ENCODE measurements around the gene RPL36A. TPM values are rescaled to one million over a fixed set of nuclear protein-coding genes. Genes with fewer than 3 reads are reported as not detected.

Gene RPL36A
- total RNA-seq, 2 donors from 2014 or later: 316 to 385 TPM

- Mint-ChIP-seq H3K9me3 (peaks cover 71% of the 10 kb centered on the region), H3K4me3 (no peak overlapping the region), H3K27me3 (ENCODE audit: insufficient read depth) (peaks cover 7% of the 10 kb centered on the region), H3K27ac (no peak overlapping the region), H3K4me1 (peaks cover 17% of the 10 kb centered on the region), H3K36me3 (ENCODE audit: low read depth) (no peaks in the 10 kb centered on the region)
- no peak for TF ChIP-seq CTCF (conservative IDR thresholded peaks at IDR 0.05)
- Histone ChIP-seq H3K27me3 (ENCODE audit: control insufficient read depth, insufficient read depth, low read length, poor library complexity, severe bottlenecking) (peaks cover 6% of the 10 kb centered on the region), H3K9ac (ENCODE audit: extremely low read depth, low read length, poor library complexity, severe bottlenecking) (no peak overlapping the region), H3K4me1 (ENCODE audit: control insufficient read depth, insufficient read depth, low read length) (no peaks in the 10 kb centered on the region), H3K36me3 (ENCODE audit: control insufficient read depth, insufficient read depth, low read length) (no peaks in the 10 kb centered on the region), H3K27ac (ENCODE audit: low read depth, low read length) (no peak overlapping the region), H3K4me3 (ENCODE audit: low read length) (no peak overlapping the region), H3K9me3 (ENCODE audit: control insufficient read depth, low read length) (no peaks in the 10 kb centered on the region)
- DNase-seq: no peak
- 86% methylated on average over 1 of the region's 1 CpG; no CpG with 5 or more reads in 1 of the 2 experiments for WGBS, 2 experiments (ENCODE audit: insufficient coverage in 1 of 2, insufficient read length in 1 of 2)
Observed at GRCh38 chrX:101359966-101360365, 30.8 kb upstream of the RPL36A start.

- Histone ChIP-seq H3K9me3 (ENCODE audit: control insufficient read depth, low read length) (no peaks in the 10 kb centered on the region), H3K36me3 (ENCODE audit: control insufficient read depth, insufficient read depth, low read length) (no peaks in the 10 kb centered on the region), H3K27me3 (ENCODE audit: control insufficient read depth, insufficient read depth, low read length, poor library complexity, severe bottlenecking) (peaks cover 6% of the 10 kb centered on the region), H3K9ac (ENCODE audit: extremely low read depth, low read length, poor library complexity, severe bottlenecking) (no peak overlapping the region), H3K4me3 (ENCODE audit: low read length) (no peak overlapping the region), H3K27ac (ENCODE audit: low read depth, low read length) (no peak overlapping the region), H3K4me1 (ENCODE audit: control insufficient read depth, insufficient read depth, low read length) (no peaks in the 10 kb centered on the region)
- DNase-seq: no peak
- Mint-ChIP-seq H3K4me1 (peaks cover 17% of the 10 kb centered on the region), H3K27me3 (ENCODE audit: insufficient read depth) (peaks cover 9% of the 10 kb centered on the region), H3K4me3 (no peak overlapping the region), H3K27ac (no peak overlapping the region), H3K36me3 (ENCODE audit: low read depth) (no peaks in the 10 kb centered on the region), H3K9me3 (peaks cover 70% of the 10 kb centered on the region)
- 87 to 97% methylated on average over 4 to 6 of the region's 7 CpGs for WGBS, 2 experiments (ENCODE audit: insufficient coverage in 1 of 2, insufficient read length in 1 of 2)
- no peak for TF ChIP-seq CTCF (conservative IDR thresholded peaks at IDR 0.05)
Observed at GRCh38 chrX:101360390-101360789, 30.4 kb upstream of the RPL36A start.

DNA sequence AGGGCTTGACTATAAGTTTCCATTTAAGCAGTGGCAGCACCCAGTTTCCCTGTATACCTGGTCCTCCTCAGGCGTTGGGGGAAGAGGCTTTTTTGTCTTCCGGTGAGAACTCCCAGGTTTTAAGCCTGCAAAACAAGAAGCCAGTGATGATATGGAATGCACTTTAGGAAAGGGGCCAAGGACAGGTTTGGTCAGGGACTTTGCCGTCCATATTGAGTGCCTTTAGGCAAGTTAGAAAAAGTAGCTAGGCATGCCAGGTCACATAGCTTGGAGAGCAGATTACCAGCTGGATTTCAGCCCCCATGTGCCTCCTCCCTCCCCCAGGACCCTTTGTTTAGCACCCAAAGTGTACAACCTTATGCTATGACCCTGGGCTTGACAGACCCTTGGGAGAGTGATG lies 28.7 kb upstream of the RPL36A start:
- Mint-ChIP-seq H3K4me3 (no peak overlapping the region), H3K36me3 (ENCODE audit: low read depth) (no peaks in the 10 kb centered on the region), H3K4me1 (peaks cover 17% of the 10 kb centered on the region), H3K9me3 (peaks cover 61% of the 10 kb centered on the region), H3K27ac (no peak overlapping the region), H3K27me3 (ENCODE audit: insufficient read depth) (peaks cover 2% of the 10 kb centered on the region)
- Histone ChIP-seq H3K4me3 (ENCODE audit: low read length) (no peak overlapping the region), H3K36me3 (ENCODE audit: control insufficient read depth, insufficient read depth, low read length) (no peaks in the 10 kb centered on the region), H3K9ac (ENCODE audit: extremely low read depth, low read length, poor library complexity, severe bottlenecking) (no peak overlapping the region), H3K27ac (ENCODE audit: low read depth, low read length) (no peak overlapping the region), H3K9me3 (ENCODE audit: control insufficient read depth, low read length) (no peaks in the 10 kb centered on the region), H3K27me3 (ENCODE audit: control insufficient read depth, insufficient read depth, low read length, poor library complexity, severe bottlenecking) (no peaks in the 10 kb centered on the region), H3K4me1 (ENCODE audit: control insufficient read depth, insufficient read depth, low read length) (no peaks in the 10 kb centered on the region)
- TF ChIP-seq CTCF (conservative IDR thresholded peaks at IDR 0.05): no peak
- WGBS, 2 experiments (ENCODE audit: insufficient coverage in 1 of 2, insufficient read length in 1 of 2): 60 to 95% methylated on average over 1 to 3 of the region's 3 CpGs
- DNase-seq: no peak
